ENCODE measurements around the gene CTTNBP2.

Gene CTTNBP2

DNA sequence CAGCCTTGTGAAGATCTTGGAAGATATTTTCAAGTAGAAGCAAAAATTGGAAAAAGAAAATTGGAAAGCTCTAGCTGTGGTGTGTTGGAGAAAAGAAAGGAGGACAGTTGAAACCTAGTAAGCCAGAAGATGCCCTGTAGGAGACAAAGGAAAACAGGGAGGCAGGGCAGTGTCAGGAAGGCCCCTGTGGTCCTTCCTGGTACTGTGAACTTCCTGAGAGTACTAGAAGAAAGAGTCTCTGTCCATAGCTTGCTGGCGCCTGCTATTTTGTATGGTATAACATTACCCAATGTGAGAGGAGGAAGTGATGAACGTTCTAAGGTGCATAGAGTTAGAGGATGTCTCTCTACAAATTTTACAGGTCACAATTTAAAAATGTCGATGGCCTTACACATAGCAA is 183.1 kb downstream of the CTTNBP2 start:
- no peak for DNase-seq (ENCODE audit: low read depth)

DNA sequence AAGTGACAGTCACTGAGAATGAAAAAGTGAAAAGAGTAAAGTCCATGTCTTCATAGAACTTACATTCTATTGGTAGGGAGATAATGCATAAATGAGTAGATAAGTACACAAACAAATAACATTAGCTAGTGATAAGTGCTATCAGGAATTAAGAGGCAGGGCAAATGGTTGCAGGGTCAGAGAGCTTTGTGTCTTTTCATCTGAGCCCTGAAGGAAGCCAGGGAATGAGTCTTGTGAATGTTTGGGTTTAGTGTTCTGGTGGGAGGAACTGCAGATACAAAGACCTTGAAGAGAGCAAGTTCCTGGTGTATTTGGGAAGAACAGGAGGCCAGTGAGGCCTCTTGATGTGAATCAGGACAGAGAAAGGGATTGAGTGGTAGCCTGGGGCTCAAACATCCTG is 183.8 kb downstream of the CTTNBP2 start:
- no peak for DNase-seq (ENCODE audit: low read depth)

GRCh38 chr7:117688126-117688525 is 185.1 kb downstream of the CTTNBP2 start:
- no peak for DNase-seq (ENCODE audit: low read depth)

GRCh38 chr7:117686311-117686935 is 186.8 kb downstream of the CTTNBP2 start:
- no peak for DNase-seq (ENCODE audit: low read depth)

DNA sequence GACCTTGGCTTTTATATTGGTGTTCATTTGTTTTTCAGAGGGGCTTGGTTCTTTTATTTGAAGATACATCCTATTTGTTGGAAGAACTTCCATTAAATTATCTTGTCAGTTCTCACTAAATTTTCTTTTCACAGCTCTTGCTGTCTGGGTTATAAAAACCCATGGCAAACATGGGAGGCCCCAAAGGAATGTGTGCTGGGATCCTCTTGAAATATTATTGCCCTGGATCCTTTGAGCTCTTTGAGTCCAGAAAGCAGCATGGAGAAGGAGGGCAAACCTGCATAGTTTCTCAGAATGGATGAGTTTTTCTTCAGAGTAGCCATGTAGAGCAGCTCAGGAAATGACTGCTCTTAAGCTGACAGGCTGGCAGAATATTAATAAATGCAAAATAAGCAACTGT is 187.4 kb downstream of the CTTNBP2 start:
- no peak for DNase-seq (ENCODE audit: low read depth)

- no peak for DNase-seq (ENCODE audit: low read depth)
These were observed 189.6 kb downstream of the CTTNBP2 start for GRCh38 chr7:117683430-117684175.

- DNase-seq (ENCODE audit: low read depth) = no peak
These were observed 190.4 kb downstream of the CTTNBP2 start for GRCh38 chr7:117682681-117683385.

DNA sequence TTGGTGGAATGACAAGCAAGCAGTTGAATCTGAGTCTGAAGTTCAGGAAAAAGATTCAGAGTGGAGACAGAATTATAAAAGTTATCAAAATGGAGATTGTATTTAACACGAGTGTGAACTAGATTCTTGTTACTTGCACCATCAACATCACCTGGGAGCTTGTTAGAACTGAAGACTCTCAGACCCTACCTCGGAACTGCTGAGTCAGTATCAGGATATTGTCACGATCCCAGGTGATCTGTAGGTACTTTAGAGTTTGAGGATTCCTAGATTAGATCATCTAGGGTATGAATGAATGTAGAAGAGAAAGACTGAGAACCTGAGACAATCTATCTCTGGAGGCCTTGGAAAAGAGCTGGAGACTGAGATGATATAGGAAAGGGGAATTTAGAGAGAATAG is 194.1 kb downstream of the CTTNBP2 start:
- DNase-seq (ENCODE audit: low read depth) = no peak

- no peak for DNase-seq (ENCODE audit: low read depth)
These were observed 197.5 kb downstream of the CTTNBP2 start for GRCh38 chr7:117675497-117676435.

GRCh38 chr7:117674617-117675016 is 198.6 kb downstream of the CTTNBP2 start:
- DNase-seq (ENCODE audit: low read depth) = no peak

DNA sequence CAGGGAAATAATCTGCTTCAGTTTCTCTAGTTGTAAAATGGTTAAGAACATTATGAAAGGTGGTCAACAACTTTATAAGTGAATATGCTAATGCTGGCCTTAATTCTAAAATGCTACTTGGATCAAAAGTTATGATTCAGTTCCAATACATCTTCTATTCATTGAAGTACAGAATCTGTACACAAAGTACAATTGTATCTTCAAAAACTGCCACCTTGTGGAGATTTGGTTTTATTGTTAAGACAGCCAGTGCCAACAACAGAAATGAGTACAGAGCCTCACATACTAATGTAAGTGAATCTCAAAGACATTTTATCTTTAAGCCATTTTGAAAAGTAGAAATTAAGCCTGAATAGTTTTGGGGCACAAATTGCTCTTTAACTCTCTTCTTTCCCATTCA is 199.4 kb downstream of the CTTNBP2 start:
- no peak for DNase-seq (ENCODE audit: low read depth)

- DNase-seq (ENCODE audit: low read depth) = no peak
These were observed 199.9 kb downstream of the CTTNBP2 start for GRCh38 chr7:117673367-117673766.

GRCh38 chr7:117672453-117672852 is 200.8 kb downstream of the CTTNBP2 start:
- DNase-seq (ENCODE audit: low read depth) = no peak

DNA sequence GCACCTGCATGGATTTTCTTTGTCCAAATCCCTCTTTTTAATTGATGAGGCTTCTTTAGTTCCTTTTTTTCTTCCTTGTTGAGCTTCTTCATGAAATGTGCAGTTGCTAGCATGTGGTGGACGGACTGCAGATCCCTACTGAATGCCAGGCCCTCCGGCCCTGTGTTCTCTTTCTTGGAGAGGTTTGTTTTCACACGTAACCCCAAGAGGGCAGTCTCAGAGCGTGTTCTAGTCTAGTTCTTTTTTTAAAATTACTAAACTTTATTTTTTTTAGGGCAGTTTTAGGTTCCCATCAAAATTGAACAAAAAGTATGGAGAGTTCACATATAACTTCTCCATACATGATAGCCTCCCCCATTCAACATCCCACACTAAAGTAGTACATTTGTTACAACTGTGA is 203.4 kb downstream of the CTTNBP2 start:
- DNase-seq (ENCODE audit: low read depth) = no peak

DNA sequence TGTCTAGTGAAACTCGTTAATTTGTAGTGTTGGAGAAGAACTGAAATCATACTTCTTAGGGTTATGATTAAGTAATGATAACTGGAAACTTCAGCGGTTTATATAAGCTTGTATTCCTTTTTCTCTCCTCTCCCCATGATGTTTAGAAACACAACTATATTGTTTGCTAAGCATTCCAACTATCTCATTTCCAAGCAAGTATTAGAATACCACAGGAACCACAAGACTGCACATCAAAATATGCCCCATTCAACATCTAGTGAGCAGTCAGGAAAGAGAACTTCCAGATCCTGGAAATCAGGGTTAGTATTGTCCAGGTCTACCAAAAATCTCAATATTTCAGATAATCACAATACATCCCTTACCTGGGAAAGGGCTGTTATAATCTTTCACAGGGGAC is 205.8 kb downstream of the CTTNBP2 start:
- no peak for DNase-seq (ENCODE audit: low read depth)

DNA sequence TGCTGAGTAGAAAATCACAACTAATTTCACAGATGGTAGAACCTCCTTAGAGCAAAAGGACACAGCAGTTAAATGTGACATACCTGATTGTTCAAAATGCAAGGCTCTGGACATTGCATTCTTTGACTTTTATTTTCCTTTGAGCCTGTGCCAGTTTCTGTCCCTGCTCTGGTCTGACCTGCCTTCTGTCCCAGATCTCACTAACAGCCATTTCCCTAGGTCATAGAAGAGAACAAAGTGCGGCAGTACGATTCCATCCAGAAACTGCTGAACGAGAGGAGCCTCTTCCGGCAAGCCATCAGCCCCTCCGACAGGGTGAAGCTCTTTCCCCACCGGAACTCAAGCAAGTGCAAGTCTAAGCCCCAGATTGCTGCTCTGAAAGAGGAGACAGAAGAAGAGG is 206.6 kb downstream of the CTTNBP2 start:
- DNase-seq (ENCODE audit: low read depth) = no peak

DNA sequence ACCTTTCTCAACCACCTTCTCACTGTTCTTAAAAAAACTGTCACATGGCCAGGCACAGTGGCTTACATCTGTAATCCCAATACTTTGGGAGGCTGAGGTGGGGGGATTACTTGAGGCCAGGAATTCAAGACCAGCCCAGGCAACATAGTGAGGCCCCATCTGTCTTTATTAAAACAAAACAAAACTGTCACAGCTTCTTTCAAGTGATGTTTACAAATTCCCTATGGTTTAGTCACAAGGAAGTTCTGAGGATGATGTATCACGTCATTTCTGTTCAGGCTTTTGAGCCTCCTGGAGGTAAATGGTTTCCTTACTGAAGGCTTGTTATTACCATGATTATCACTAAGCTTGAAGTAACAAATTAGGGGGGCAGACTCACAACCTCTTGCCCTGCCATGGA is 207.2 kb downstream of the CTTNBP2 start:
- no peak for DNase-seq (ENCODE audit: low read depth)

- no peak for DNase-seq (ENCODE audit: low read depth)
These were observed 207.9 kb downstream of the CTTNBP2 start for GRCh38 chr7:117665368-117665767.

- DNase-seq (ENCODE audit: low read depth) = no peak
These were observed 209.2 kb downstream of the CTTNBP2 start for GRCh38 chr7:117664047-117664446.

DNA sequence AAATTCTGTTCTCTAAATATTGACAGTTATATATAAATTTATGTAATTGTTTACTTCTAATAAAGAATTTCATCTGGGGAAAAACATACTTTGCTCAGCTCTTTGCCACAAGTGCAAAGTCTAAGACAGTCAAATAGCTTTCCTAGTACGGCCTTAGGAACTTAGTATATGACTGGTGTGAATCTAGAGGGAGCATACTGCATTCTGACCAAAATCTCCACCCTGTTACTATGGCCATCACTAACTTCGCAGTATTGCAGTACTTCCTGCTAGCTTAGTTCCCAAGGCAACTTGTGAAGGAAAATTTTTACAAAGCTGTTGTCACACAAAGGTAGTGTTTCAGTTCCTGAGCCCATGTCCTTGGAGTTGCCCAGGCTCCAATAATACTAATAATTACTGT is 211.9 kb downstream of the CTTNBP2 start:
- no peak for DNase-seq (ENCODE audit: low read depth)

All from stimulated activated CD8-positive, alpha-beta memory T cell treated with anti-CD3 and anti-CD28 coated beads, Interleukin-15, amount 100 ng/mL, for 24 hours (primary cell).